ENCODE results near the gene RNF215.

The RNF215 gene

DNA sequence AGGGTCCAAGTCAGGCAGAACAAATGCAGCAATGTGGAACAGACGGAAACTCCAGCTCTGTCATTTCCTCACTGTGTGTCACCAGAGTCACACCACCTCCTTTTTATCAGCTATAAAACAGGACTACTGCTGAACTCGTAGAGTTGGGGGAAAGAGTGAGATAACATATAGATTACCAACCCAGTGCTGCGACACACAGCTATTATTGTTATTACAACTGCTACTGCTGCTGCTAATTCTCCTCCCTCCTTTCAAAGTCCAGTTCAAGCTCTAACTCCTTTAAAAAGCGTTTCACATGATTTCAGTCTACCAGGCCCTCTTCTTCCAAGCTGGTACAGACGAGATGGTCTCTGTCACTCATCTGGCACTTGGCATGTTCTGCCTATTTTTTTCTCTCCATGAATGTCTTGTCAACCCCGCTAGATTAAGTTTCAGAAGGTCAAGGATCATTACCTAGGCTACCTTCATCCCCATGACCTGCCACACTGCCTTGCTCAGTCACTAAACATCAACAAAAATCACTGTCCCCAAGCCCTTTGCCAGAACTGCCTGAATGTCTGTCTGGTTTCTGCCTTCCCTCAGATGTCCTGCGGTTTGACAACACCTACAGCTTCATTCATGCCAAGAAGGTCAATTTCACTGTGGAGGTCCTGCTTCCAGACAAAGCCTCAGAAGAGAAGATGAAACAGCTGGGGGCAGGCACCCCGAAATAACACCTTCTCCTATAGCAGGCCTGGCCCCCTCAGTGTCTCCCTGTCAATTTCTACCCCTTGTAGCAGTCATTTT lies 34.7 kb upstream of the RNF215 start:
- Histone ChIP-seq H3K4me3 (replicated peaks; ENCODE audit: insufficient read depth, low read length) (no peak overlapping the region), H3K27me3 (ENCODE audit: insufficient read depth, poor library complexity, severe bottlenecking) (no peaks in the 10 kb centered on the region), H3K27ac (replicated peaks) (no peak overlapping the region)
- no peak for DNase-seq (ENCODE audit: low read depth in 1 of 2, low spot score in 1 of 2)
- TF ChIP-seq, protein P1, sequence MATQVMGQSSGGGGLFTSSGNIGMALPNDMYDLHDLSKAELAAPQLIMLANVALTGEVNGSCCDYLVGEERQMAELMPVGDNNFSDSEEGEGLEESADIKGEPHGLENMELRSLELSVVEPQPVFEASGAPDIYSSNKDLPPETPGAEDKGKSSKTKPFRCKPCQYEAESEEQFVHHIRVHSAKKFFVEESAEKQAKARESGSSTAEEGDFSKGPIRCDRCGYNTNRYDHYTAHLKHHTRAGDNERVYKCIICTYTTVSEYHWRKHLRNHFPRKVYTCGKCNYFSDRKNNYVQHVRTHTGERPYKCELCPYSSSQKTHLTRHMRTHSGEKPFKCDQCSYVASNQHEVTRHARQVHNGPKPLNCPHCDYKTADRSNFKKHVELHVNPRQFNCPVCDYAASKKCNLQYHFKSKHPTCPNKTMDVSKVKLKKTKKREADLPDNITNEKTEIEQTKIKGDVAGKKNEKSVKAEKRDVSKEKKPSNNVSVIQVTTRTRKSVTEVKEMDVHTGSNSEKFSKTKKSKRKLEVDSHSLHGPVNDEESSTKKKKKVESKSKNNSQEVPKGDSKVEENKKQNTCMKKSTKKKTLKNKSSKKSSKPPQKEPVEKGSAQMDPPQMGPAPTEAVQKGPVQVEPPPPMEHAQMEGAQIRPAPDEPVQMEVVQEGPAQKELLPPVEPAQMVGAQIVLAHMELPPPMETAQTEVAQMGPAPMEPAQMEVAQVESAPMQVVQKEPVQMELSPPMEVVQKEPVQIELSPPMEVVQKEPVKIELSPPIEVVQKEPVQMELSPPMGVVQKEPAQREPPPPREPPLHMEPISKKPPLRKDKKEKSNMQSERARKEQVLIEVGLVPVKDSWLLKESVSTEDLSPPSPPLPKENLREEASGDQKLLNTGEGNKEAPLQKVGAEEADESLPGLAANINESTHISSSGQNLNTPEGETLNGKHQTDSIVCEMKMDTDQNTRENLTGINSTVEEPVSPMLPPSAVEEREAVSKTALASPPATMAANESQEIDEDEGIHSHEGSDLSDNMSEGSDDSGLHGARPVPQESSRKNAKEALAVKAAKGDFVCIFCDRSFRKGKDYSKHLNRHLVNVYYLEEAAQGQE (IDR thresholded peaks at IDR 0.05; ENCODE audit: insufficient replicate concordance, low read depth): no peak
- TF ChIP-seq POLR2AphosphoS5 (IDR thresholded peaks at IDR 0.05; ENCODE audit: low read depth) (no peak), GABPA (IDR thresholded peaks at IDR 0.05; ENCODE audit: low read depth) (no peak), SPI1 (IDR thresholded peaks at IDR 0.05; ENCODE audit: borderline replicate concordance, low read depth) (no peak)
- TF ChIP-seq, protein P2, sequence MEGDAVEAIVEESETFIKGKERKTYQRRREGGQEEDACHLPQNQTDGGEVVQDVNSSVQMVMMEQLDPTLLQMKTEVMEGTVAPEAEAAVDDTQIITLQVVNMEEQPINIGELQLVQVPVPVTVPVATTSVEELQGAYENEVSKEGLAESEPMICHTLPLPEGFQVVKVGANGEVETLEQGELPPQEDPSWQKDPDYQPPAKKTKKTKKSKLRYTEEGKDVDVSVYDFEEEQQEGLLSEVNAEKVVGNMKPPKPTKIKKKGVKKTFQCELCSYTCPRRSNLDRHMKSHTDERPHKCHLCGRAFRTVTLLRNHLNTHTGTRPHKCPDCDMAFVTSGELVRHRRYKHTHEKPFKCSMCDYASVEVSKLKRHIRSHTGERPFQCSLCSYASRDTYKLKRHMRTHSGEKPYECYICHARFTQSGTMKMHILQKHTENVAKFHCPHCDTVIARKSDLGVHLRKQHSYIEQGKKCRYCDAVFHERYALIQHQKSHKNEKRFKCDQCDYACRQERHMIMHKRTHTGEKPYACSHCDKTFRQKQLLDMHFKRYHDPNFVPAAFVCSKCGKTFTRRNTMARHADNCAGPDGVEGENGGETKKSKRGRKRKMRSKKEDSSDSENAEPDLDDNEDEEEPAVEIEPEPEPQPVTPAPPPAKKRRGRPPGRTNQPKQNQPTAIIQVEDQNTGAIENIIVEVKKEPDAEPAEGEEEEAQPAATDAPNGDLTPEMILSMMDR (IDR thresholded peaks at IDR 0.05; ENCODE audit: insufficient read depth, low read length): no peak

DNA sequence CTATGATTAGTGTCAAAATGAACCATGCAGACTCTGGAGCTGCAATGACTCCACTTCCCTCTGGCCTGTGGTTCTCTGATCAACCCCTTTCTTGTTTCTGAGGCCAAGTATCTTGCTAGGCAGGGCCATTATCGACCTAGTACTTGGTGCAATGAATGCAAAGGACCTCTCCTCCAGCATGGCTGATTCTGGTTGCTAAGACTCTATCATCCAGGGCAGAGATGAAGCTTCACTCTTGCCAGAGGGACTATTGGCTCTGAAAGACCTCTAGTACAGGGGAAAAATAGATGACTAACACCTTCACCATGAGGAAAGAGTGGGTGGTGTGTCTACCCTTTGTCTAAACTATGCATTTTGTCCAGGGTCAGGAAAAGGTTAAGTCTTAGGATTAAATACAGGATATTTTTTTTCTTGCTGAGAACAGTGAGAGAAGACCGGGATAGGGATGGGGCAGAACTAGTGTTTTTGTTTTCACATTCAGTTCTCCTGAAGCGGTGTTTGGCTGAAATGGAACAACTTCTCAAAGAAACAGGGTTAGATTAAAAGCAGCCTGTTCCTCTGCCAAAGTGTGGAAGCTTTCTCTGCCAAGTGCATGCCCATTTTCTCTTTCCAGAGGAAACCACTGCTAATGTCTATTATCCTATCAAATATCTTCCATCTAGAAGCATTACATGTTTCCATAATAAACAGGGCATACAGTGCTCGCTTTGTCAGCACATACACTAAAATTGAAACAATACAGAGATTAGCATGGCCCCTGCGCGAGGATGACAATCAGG lies 33.3 kb upstream of the RNF215 start:
- Histone ChIP-seq H3K27ac (replicated peaks) (no peak overlapping the region), H3K27me3 (ENCODE audit: insufficient read depth, poor library complexity, severe bottlenecking) (no peaks in the 10 kb centered on the region), H3K4me3 (replicated peaks; ENCODE audit: insufficient read depth, low read length) (no peak overlapping the region)
- TF ChIP-seq, protein P2 (IDR thresholded peaks at IDR 0.05; ENCODE audit: insufficient read depth, low read length): no peak
- TF ChIP-seq POLR2AphosphoS5 (IDR thresholded peaks at IDR 0.05; ENCODE audit: low read depth) (no peak), GABPA (IDR thresholded peaks at IDR 0.05; ENCODE audit: low read depth) (no peak), SPI1 (IDR thresholded peaks at IDR 0.05; ENCODE audit: borderline replicate concordance, low read depth) (no peak)
- TF ChIP-seq, protein P1 (IDR thresholded peaks at IDR 0.05; ENCODE audit: insufficient replicate concordance, low read depth): no peak
- DNase-seq (ENCODE audit: low read depth in 1 of 2, low spot score in 1 of 2): no peak

DNA sequence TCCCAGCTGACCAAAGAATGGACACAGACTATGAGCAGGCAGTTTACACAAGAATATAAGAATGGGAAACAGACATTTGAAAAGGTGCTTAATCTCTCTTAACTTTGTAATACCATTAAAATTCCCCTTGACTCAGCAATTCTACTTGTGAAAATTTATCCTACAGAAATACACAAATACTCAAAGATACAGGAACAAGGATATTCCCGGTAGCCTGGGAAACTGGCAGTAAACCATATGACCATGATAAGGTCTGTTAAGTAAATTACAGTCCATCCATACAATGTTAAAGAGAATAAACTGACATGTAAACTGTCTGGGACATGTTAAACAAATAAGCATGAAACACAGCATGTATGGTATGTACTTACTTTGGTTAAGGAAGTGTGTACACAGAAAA lies 29.6 kb upstream of the RNF215 start:
- H3K4me3 ChIP-seq (replicated peaks; ENCODE audit: insufficient read depth, low read length): no peak overlapping the region
- TF ChIP-seq POLR2AphosphoS5 (IDR thresholded peaks at IDR 0.05; ENCODE audit: low read depth) (no peak), SPI1 (IDR thresholded peaks at IDR 0.05; ENCODE audit: borderline replicate concordance, low read depth) (no peak), GABPA (IDR thresholded peaks at IDR 0.05; ENCODE audit: low read depth) (no peak)
- TF ChIP-seq, protein P1 (IDR thresholded peaks at IDR 0.05; ENCODE audit: insufficient replicate concordance, low read depth): no peak
- TF ChIP-seq, protein P2 (IDR thresholded peaks at IDR 0.05; ENCODE audit: insufficient read depth, low read length): no peak
- no peak overlapping the region for H3K27ac ChIP-seq (replicated peaks)
- H3K27me3 ChIP-seq (ENCODE audit: insufficient read depth, poor library complexity, severe bottlenecking): no peaks in the 10 kb centered on the region
- no peak for DNase-seq (ENCODE audit: low read depth in 1 of 2, low spot score in 1 of 2)

All from HL-60 (cell line).